ENCODE data around the gene C11orf58.

Gene C11orf58

DNA sequence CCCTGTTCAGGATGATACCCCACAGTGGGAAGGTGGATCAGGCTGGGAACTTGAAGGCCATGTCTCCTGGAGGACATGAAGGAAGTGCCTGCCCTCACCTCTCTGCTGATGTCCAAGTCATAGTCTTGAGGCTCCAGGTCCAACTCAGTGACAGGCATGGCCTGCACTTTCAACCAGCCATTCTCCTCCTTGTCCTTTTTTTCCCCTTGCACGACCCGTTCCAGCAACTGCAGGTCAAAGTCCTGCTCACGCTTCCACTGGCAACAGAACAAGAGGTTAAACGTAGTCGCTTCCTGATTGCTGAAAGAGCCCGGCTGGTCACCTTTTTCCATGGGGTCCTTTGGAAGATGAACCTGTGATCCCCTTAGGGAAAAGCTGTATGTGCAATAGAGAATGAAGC is 47.7 kb downstream of the C11orf58 start:
- no peak for DNase-seq

DNA sequence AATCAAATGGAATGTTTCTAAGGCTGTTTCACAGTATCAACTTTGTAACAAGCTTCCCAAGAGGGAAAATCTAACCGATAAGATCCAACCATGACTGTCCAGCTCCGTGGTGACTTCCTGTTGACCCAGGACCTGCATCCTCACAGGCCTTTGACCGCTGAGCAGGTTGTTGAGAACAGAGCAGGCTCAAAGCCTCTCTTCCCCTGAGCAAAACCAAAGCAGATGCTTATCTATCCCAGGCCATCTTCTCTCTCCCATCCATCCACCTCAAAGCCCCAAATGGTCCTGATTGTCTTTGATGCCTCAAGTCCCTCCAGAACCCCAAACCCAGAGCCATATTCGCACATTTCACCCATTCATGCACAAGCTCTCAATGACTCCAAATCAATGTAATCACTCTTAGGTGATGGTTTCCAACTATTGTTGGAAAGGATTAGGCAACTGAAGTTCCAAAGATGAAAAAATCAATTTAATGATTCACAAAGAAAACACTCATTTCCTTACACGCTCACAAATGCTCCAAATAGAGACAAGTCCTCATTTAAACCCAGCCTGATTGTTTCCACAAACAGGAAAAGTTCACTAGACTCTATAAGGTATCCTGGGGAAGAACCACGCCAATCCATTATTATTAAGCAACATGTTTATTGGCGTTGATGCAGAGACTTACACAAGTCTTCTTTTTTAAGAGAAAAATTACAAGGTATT is 48.7 kb downstream of the C11orf58 start:
- no peak for DNase-seq

DNA sequence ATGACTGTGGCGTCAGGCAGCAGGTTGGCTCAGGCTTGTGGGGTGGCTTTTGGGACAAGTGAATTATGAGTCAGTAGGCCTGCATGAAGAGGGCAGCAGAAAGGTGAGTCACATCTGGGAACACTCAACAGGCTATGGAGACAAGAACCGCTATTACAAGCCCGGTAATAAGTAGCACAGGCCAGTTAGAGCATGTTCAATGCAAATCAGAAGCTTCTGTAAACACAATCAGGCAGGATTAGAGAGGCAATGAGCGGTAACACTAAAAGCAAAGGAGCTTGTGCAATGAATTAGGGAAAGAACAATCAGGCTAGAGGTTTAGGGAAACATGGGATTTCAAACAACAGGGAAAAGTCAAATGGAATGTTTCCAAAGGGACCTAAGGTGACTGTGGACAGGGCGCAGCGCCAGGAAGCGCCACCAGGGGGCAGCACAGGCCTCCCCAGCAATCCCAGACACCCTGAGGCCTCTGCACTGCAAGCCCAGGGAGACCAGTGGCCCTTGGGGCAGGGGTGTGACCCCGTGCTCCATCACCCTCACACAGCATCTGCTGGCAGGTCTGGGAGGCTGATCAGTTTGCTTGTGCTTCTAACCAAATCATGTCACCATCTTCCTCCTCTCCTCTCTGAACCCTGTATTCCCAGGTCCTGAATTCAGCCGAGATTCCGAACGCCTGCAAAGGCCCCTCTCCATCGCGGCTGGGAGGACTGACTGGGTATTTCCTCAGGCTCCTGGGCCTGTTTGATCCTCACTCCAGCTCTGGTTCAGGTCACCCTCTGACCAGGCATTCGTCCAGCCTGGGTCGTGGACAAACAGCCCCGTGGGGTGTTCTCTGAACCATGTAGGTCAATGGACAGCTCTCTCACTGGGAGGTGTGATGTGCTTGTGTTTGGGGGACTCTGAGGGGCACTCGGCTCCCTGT is 50.0 kb downstream of the C11orf58 start:
- peak; percentile 64 for DNase-seq

DNA sequence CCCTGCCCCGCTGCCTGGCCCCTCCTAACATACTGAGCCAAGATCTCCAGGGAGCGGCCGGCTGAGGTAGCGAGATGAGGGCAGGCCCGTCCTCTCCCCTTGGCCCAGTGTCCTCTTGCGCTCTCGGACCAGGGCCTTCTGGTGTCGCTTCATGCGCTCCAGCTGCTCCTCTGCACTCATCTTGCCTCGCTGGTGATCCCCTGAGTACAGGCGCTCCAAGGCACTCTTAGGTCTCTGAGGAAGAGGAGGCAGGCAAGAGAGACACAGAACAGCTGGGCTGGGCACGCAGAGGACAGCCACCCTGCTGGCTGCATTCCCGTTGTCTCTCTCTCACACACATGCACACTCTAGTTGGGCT is 50.6 kb downstream of the C11orf58 start:
- no peak for DNase-seq

DNA sequence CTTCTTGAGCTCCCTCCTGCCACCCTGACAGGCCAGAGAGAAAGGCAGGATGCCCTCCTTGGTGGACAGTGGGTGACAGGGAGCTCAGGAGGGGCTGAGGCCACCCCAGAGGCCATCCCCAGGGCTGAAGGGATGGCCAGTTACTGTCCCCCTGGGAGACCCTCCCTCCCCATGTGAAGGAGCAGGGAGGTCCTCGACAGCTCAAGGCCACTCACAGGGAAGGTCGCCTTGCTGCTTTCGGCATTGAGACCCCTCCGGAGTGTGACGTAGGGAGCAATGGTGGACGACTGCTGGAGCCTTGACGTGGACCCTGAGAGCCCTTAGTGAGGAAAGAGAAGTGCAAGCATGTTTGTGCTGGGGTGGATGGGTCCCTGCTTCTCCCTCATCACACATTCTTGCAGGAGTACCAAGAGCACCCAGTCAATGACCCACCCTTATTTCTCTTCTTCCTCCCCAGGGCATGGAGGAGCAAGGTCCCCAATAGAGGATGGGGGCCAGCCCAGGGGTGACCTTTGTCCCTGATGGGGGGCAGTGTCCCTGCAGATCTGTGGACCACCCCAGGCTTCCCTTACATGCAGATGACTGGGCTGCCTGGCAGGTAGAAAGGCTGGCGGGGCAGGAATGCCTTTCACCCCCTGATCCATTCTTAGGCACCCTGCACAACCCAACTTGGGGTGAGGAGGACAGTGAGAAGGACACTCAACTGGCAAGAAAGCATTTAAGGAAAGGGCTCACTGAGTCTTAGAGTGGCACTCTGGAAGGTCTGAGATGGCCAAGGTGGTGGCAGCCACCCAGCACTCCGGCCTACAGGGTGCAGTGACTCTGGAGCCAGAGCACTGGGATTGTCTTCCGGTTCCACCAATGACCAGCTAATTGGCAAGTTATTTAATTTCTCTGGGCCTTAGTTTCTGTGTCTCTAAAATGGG is 51.4 kb downstream of the C11orf58 start:
- no peak for DNase-seq

DNA sequence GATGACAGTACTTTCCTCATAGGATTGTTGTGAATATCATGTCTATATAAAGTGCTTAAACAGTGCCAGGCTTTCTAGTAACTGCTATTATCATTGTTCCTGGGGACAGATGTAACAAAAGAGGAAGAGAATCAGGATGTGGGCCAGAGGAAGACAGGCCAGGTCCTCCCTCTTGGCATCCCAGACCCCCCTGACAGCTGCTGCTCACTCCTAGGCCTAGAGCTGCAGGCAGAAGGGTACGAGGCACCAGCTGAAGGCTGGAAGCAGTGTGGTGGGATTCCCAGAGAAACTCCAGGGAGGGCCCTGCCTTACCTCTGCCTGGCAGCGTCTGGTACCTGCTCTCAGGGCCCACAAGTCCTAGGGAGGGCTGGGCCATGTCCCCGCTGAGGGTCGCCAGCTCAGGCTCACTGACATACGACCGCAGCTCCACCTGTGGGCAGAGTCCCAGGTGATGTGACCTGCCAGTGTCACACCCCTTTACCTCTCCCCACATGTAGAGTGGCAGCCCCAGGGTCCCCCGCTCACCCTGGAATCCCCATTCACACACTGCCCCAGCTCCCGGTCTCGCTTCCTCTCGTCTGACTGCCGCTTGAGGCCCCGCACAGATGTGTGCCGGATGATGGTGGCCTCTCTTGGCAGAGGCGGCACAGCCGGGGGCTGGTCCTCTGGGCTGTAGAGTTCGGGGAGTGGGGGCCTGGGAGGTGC is 52.2 kb downstream of the C11orf58 start:
- no peak for DNase-seq

DNA sequence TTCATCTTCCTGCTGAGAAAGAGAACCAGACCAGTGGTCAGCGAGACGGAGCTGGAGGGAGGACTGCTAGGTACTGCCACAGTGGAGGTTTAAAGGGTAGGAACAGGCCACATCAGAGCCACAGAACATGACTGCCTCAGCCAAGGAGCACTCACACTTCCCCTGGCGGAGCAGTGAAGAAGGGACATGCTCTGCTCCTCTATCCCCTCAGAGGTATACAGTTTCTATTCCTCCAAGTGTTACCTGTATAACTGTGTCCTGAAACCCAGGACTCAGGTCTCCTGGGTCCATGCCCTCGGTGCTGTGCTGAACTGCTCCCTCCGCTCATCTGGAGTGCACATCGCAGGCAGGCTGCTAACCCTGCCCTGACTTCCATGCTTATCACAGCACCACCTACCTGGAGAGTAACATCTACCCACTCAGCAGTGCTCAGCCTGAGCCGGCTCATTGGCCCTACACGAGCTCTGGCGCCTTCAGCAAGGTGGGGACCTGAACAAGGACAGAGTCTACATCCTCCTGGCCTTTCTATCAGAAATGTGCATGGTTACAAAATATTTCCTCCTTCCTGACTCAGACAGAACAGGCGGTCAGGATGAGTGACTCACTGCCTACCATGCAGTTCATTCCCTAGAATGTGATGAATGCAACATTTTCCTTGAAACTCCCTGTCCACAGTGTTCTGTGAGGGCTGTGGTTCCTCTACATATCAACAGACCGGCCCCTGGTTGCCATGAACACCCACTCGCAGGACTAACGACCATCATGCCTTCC is 52.9 kb downstream of the C11orf58 start:
- DNase-seq, result peak; percentile 36

DNA sequence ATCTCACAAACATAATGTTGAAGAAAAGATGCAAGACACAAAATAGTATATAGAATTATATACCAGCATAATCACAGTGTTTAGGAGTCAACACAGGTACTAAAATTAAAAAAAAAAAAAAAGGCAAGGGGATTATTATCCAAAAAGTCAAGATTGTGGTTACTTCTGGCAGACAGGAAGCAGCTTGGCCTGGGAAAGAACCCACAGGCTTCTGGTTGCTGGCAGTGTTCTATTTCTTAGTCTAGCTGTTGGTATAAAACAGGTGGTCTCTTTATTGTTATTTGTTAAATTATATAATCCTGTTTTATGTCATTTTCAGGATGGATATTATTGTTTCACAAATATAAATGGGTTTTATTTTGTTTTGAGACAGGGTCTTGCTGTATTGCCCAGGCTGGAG is 54.0 kb downstream of the C11orf58 start:
- DNase-seq, result no peak

DNA sequence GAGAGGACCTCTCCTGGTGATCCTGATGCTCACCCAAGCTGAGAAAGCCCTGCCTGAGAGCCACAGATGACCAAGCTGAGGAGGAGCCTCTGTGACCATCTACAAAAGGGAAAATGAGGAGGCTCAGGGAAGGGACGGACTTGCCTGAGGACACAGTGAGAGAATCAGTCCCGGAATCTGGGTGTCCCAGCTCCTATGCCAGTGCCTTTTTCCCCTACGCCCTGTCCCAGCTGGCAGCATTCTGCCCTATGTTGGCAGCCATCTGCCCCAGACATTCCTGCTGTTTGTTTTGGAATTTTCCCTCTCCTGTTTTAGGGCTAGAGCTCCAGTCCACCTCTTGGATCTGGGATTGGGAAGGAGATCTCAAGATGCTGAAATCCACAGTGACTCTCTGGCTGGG is 54.6 kb downstream of the C11orf58 start:
- DNase-seq, result no peak

DNA sequence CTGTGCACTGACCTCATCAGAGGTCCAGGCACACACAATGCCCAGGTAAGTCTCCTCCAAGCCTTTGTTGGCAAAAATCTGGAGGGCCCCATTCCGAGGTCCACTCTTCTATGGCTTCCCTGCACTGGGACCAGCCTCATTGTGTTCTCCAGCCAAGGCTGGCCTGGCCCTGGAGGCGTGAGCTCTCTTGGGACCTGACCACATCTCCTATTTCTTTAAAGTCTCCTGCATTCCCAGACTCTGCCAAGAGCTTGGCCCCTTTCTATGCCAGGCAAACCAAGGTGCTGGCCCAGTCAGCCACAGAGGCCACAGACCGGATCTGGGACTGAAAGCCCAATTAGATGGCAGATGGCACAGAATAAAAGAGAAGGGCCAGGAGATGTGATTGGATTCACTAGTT is 55.1 kb downstream of the C11orf58 start:
- no peak for DNase-seq

DNA sequence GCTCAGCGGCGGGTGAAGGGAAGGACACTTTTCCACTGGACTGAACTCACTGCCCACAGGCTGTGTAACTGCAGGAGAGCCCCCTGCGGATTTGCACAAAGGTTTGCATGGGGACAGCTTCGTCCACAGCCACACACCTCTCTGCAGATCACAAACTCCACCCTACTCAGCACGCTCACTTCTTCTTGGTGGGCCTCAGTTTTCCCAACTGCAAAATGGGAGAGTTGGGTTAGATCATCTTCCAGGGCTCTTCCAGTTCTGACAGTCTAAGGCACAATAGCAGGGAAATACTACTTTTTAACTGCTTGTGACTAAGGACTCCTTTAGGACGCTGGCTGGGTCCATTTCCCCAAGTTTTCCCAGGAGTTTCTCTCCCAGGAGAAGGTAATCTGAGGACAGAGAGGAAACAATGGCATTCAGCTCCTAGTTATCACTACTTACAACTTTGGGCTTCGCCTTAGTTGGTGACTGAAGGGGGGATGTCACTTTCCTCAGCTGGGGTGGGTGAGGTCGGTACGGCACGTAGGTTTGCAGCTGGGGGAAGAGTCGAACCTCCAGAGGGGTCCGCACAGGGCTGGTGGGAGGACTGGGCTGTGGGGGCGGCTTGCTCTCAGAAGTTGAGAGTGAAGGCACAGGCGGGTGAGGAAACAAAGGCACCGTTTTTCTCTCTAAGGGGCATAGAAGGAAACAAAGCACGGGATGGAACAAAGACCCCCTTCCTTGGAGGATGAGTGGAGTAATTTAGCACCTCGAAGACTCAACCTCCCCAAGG is 55.8 kb downstream of the C11orf58 start:
- no peak for DNase-seq

DNA sequence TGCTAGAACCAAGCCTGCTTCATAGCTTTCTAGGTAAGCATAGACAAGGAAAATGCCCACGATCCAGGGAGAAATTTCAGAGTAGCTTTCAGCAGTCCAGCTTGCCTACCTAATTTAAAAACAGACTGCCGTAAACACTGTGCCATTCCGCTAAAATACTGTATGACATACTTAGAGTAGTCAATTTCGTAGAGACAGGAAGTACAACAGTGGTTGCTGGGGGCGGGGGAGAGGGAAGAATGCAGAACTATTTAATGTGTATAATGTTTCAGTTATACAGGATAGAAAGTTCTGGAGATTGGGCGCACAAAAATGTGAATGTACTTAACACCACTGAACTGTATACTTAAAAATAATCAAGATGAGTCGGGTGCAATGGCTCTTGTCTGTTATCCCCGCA is 56.7 kb downstream of the C11orf58 start:
- DNase-seq, result no peak

DNA sequence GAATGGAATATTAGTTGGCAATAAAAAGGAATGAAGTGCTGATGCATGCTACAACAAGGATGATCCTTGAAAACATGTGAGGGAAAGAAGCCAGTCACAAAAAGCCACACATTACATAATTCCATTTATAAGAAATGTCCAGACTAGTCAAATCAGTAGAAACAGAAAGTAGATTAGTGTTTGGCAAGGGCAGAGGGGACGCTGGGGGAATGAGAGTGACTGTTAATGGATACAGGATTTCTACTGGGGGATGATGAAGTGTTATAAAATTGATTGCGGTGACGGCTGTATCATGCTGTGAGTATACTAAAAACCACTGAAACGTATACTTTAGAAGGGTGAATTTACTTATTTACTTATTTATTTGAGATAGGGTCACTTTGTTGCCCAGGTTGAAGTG is 57.9 kb downstream of the C11orf58 start:
- DNase-seq, result no peak

DNA sequence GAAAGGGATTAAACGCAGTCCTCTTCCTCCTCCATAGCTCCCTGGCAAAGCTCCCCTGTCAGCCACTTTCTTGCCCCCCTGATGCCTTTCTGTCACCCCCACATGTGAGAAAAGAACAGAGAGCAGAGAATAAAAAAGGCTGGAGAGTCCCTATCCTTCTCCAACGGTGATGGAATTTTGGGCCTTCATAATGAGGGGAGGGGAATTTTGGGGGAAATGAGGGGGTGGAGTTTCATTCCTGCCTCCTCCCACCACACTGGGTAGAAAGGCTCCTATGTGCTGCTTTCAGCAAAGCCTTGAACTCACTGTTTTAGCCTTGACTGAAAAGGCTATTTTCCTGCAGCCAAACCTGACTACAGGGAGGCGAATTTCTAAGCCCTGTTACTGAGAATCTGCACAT is 59.3 kb downstream of the C11orf58 start:
- no peak for DNase-seq

DNA sequence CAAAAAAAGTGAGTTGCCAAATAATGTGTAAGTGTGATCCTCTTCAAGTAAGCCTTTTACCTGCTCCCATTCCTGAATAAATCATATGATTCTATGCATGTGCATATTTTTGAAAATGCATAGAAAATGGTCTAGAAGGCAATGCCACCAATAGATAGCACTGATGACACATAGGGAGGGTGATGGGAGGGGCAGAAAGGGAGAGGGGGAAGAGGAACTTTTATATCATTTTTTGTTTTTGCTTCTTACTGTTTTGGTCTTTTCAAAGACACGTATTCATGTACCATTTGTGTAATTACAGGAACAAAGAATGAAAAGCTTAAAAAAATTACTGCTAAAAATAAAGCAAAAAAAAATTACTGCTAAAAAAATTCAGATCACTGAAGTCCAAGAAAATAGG is 60.8 kb downstream of the C11orf58 start:
- DNase-seq, result no peak

DNA sequence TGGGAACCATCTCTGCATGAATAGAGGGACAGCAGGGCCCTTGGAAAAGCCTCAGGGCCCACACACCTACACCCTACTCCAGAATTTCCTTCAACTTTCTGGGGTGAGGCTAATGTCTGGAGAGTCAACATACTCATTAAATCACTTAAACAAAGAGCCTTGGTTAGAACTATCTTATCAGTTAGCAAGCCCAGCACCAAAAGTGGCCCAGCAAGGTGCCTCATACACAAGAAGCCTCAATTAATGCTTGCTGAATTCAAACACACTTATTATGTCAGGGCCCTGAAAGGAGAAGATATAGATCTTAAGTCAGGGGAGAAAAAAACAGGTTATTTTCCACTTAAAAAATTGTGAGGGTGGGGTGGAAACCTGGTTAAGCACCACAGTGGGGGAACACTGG is 61.4 kb downstream of the C11orf58 start:
- no peak for DNase-seq

DNA sequence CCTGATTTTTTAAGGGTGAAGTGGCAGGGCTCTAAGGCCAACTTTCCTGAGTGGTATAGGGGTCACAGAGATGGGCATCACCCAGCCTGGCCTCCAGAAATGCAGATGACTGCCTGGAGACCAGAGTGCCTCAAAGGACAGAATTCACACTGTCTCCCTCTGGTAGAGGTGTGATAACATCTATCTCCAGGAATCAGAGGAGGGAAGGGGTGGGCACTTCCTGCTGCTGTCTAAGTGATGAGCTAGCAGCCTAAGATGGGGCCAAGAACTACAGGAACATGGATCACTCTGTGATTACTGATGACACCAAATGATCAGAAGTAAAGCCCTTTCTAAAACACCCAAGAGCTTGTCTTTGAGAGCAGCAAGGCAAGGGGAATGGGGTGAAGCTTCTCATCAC is 61.9 kb downstream of the C11orf58 start:
- no peak for DNase-seq

DNA sequence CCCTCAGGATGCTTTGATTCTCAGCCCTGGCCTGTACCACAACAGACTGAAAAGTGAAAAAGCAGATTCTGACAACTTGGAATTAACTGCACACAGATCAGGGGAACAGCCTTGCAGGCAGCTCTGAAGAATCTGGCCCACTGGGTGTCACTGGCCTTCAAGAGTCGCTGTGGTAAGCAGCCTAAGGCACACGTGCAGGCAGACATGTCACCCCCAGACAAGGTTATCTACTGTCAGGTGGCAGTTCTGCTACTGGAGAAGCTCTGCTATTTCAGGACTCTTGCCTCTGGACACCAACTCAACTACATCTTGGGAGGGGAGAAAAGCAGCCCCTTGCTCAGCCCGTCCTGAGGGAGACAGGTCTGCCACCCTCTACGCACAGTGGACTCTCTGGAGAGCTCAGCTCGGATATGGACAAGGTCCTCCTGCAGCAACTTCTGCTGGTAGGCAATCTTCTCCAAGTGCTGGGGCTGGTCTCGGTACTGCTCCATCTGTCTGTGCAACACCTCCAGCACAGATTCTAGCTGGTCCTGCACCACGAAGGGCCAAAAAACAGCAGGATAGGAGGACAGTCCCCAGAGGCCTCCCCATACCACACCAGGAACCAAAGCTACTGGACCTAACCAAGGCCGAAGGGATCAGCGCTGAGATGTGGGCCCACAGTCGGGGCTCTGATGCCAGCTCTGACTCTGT is 63.0 kb downstream of the C11orf58 start:
- DNase-seq, result no peak

DNA sequence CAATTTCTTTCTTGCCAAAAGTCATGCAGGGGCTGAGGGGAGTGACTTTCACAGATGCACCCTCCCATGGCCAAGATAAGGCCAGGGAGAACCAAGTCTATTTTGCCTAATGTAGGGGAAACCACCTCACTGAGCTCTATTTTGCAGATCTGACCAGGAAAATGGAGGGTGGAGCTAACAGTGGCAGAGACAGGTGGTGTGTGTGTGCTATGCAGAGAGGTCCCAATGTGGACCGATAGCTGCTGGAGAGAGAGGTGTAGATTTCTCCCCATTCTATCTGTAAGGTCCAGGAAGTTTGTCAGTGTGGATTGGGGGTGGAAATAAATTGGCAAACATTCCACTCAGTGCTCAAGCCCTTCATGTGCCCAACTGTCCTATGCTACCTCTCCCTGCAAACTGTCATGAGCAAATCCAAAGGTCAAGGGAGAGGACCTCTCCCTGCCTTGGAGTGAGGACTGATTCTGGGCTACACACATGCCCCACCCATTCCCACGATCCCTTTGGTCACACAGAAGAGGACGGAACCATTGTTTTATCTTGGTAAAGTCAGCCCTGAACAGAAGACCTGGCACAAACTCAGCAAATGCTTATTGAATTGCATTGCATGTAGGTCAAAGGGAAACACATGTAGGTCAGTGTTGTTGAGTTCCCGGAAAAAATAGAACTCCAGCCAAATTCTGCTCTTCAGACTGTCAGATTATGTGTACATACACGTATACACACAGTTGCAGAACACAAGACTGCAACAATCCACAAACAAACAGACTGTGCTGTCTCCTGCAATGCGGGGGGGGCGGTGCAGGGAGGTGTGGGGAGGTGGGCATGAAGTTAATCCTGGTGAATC is 65.9 kb downstream of the C11orf58 start:
- no peak for DNase-seq
